Neural progenitor cell (in vitro differentiated cells): Measurements from ENCODE around the gene MYO1B. TPM values are rescaled to one million over a fixed set of nuclear protein-coding genes. Genes with fewer than 3 reads are reported as not detected.

Source experiments
- DNase-seq: peaks from one replicate; pipeline ENCODE4 v3.0.0-alpha.2; 2016; ENCODE audit warnings: low spot score
- H2AFZ ChIP-seq: fragments of 200-600 bp; sonication (generic); replicated peaks from 2 replicates; pipeline ENCODE4 v1.6.1; 2016; ENCODE audit warnings: antibody characterized with exemption
- H3F3A ChIP-seq: fragments of 200-600 bp; sonication (generic); 2 replicates; pipeline ENCODE4 v1.6.1; 2016; ENCODE audit warnings: antibody characterized with exemption, low read depth
- H3K27ac ChIP-seq: fragments of 200-600 bp; sonication (generic); 2 replicates; pipeline ENCODE4 v1.5.1; 2016; ENCODE audit warnings: mild to moderate bottlenecking
- H3K27me3 ChIP-seq: fragments of 200-600 bp; sonication (generic); 2 replicates; pipeline ENCODE4 v1.6.1; 2016; ENCODE audit warnings: mild to moderate bottlenecking, moderate library complexity
- H3K36me3 ChIP-seq: fragments of 200-600 bp; sonication (generic); 2 replicates; pipeline ENCODE4 v1.5.1; 2016
- H3K4me1 ChIP-seq: fragments of 200-600 bp; sonication (generic); 2 replicates; pipeline ENCODE4 v1.6.1; 2016; ENCODE audit warnings: mixed run types
- H3K4me2 ChIP-seq: fragments of 200-600 bp; sonication (generic); 2 replicates; pipeline ENCODE4 v1.6.1; 2016
- H3K4me3 ChIP-seq: fragments of 200-600 bp; sonication (generic); 2 replicates; pipeline ENCODE4 v1.5.1; 2016
- H3K79me2 ChIP-seq: fragments of 200-600 bp; sonication (generic); 2 replicates; pipeline ENCODE4 v1.6.1; 2016; ENCODE audit warnings: low read depth
- H3K9ac ChIP-seq: fragments of 200-600 bp; sonication (generic); 2 replicates; pipeline ENCODE4 v1.6.1; 2016
- H3K9me3 ChIP-seq: fragments of 200-600 bp; sonication (generic); 2 replicates; pipeline ENCODE4 v1.5.1; 2016; ENCODE audit warnings: low read depth
- H4K20me1 ChIP-seq: fragments of 200-600 bp; sonication (generic); 2 replicates; pipeline ENCODE4 v1.6.1; 2016; ENCODE audit warnings: low read depth
- H3K27ac Mint-ChIP-seq: 3 replicates; pipeline ENCODE4 v1.8.0; 2021; ENCODE audit warnings: mixed read lengths
- H3K27me3 Mint-ChIP-seq: 2 replicates; pipeline ENCODE4 v1.8.0; 2022; ENCODE audit warnings: low read depth, mild to moderate bottlenecking, inconsistent platforms, moderate library complexity, mixed read lengths; ENCODE audit not compliant: insufficient read depth
- H3K36me3 Mint-ChIP-seq: 3 replicates; pipeline ENCODE4 v1.8.0; 2021; ENCODE audit warnings: mixed read lengths
- H3K4me1 Mint-ChIP-seq: 3 replicates; pipeline ENCODE4 v1.8.0; 2021; ENCODE audit warnings: mixed read lengths
- H3K4me3 Mint-ChIP-seq: 3 replicates; pipeline ENCODE4 v1.8.0; 2021; ENCODE audit warnings: mild to moderate bottlenecking, moderate library complexity, mixed read lengths
- H3K9me3 Mint-ChIP-seq: 3 replicates; pipeline ENCODE4 v1.8.0; 2020; ENCODE audit warnings: mixed read lengths
- CTCF ChIP-seq: fragments of 200-600 bp; sonication (generic); IDR thresholded peaks from 2 replicates; pipeline ENCODE4 v1.5.1; 2017; ENCODE audit warnings: antibody characterized with exemption, mild to moderate bottlenecking
- EZH2 ChIP-seq: fragments of 200-600 bp; sonication (generic); IDR thresholded peaks from 2 replicates; pipeline ENCODE4 v1.6.1; 2017; ENCODE audit warnings: antibody characterized with exemption, mild to moderate bottlenecking, moderate library complexity
- EZH2phosphoT487 ChIP-seq: fragments of 200-600 bp; sonication (generic); IDR thresholded peaks from 2 replicates; pipeline ENCODE4 v1.6.1; 2017; ENCODE audit warnings: antibody characterized with exemption
- total RNA-seq: library from RNA; depleted of rRNA; stranded (reverse); fragments of >200 nt; gene quantifications from 2 replicates; pipeline ENCODE4 v1.2.3, GENCODE V29; 2015; ENCODE audit warnings: low replicate concordance

MYO1B gene
- total RNA-seq, 1 donor from 2014 or later, result 88.0 TPM

- H3K9me3 ChIP-seq, result no peaks in the 10 kb centered on the region
- Mint-ChIP-seq H3K4me3 (no peak overlapping the region), H3K4me1 (no peaks in the 10 kb centered on the region), H3K27me3 (no peaks in the 10 kb centered on the region), H3K27ac (no peak overlapping the region), H3K9me3 (no peaks in the 10 kb centered on the region), H3K36me3 (peaks cover 46% of the 10 kb centered on the region)
- H3K9ac ChIP-seq, result no peak overlapping the region
- H3K4me2 ChIP-seq, result no peak overlapping the region
- no peaks in the 10 kb centered on the region for H3F3A ChIP-seq
- no peak for DNase-seq
- no peak overlapping the region for H3K4me3 ChIP-seq
- H3K27ac ChIP-seq, result no peak overlapping the region
- TF ChIP-seq EZH2 (no peak), EZH2phosphoT487 (no peak)
- no peaks in the 10 kb centered on the region for H3K27me3 ChIP-seq
- no peaks in the 10 kb centered on the region for H4K20me1 ChIP-seq
- H3K4me1 ChIP-seq, result no peaks in the 10 kb centered on the region
- H3K36me3 ChIP-seq, result peaks cover 17% of the 10 kb centered on the region
- no peaks in the 10 kb centered on the region for H3K79me2 ChIP-seq
- H2AFZ ChIP-seq, result no peak overlapping the region
Measured at GRCh38 chr2:191415101-191415500, 169.9 kb downstream of the MYO1B start.

- H3F3A ChIP-seq, result no peaks in the 10 kb centered on the region
- no peak overlapping the region for H3K27ac Mint-ChIP-seq
- H3K9me3 ChIP-seq, result no peaks in the 10 kb centered on the region
- no peak overlapping the region for H3K4me3 Mint-ChIP-seq
- no peaks in the 10 kb centered on the region for H3K79me2 ChIP-seq
- no peaks in the 10 kb centered on the region for H3K27me3 Mint-ChIP-seq
- peaks cover 17% of the 10 kb centered on the region for H3K36me3 ChIP-seq
- no peak overlapping the region for H3K27ac ChIP-seq
- H3K9ac ChIP-seq, result no peak overlapping the region
- no peaks in the 10 kb centered on the region for H3K9me3 Mint-ChIP-seq
- no peaks in the 10 kb centered on the region for H4K20me1 ChIP-seq
- no peak overlapping the region for H3K4me2 ChIP-seq
- no peak overlapping the region for H2AFZ ChIP-seq
- TF ChIP-seq CTCF (no peak), EZH2 (no peak), EZH2phosphoT487 (no peak)
- no peaks in the 10 kb centered on the region for H3K4me1 ChIP-seq
- H3K27me3 ChIP-seq, result no peaks in the 10 kb centered on the region
- H3K4me3 ChIP-seq, result no peak overlapping the region
- H3K36me3 Mint-ChIP-seq, result peaks cover 44% of the 10 kb centered on the region
- no peaks in the 10 kb centered on the region for H3K4me1 Mint-ChIP-seq
- no peak for DNase-seq
Measured at GRCh38 chr2:191415858-191416257, 170.7 kb downstream of the MYO1B start.

- Mint-ChIP-seq H3K9me3 (no peaks in the 10 kb centered on the region), H3K27me3 (no peaks in the 10 kb centered on the region), H3K36me3 (peaks cover 36% of the 10 kb centered on the region), H3K27ac (no peak overlapping the region), H3K4me1 (no peaks in the 10 kb centered on the region), H3K4me3 (no peak overlapping the region)
- H3K9me3 ChIP-seq, result no peaks in the 10 kb centered on the region
- H3K27ac ChIP-seq, result no peak overlapping the region
- H3K36me3 ChIP-seq, result peaks cover 17% of the 10 kb centered on the region
- H2AFZ ChIP-seq, result no peak overlapping the region
- H3F3A ChIP-seq, result no peaks in the 10 kb centered on the region
- H3K9ac ChIP-seq, result no peak overlapping the region
- no peak overlapping the region for H3K4me3 ChIP-seq
- TF ChIP-seq EZH2 (no peak), CTCF (no peak), EZH2phosphoT487 (no peak)
- no peaks in the 10 kb centered on the region for H4K20me1 ChIP-seq
- H3K27me3 ChIP-seq, result no peaks in the 10 kb centered on the region
- no peak for DNase-seq
- H3K4me1 ChIP-seq, result no peaks in the 10 kb centered on the region
- H3K4me2 ChIP-seq, result no peak overlapping the region
- no peaks in the 10 kb centered on the region for H3K79me2 ChIP-seq
Measured at GRCh38 chr2:191417746-191418145, 172.5 kb downstream of the MYO1B start.

DNA sequence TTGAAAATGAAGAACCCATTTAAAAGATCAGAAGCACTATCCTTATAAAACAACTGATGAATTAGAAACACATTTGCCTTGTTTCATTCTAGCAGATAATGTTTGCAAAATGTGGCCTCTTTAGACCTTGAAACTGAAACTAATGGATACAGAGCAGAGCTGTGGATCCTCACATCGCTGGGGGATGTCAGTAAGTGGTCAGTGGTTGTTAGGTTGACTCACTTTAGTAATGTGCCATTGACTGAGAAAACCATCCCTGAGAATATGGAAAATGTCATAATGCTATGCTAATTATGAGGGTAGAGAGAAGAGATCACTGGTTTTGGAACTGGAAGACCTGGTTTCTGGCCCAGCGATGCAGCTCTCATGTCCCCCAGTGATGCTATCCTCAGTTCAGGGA, 176.7 kb downstream of the MYO1B start:
- H3K9me3 Mint-ChIP-seq, result no peaks in the 10 kb centered on the region
- H3K9me3 ChIP-seq, result no peaks in the 10 kb centered on the region
- no peaks in the 10 kb centered on the region for H3K79me2 ChIP-seq
- peaks cover 34% of the 10 kb centered on the region for H3K36me3 Mint-ChIP-seq
- H3K4me3 Mint-ChIP-seq, result no peak overlapping the region
- H3K4me3 ChIP-seq, result no peak overlapping the region
- no peak for TF ChIP-seq EZH2
- no peak for TF ChIP-seq CTCF
- no peaks in the 10 kb centered on the region for H4K20me1 ChIP-seq
- no peak for DNase-seq
- H3K36me3 ChIP-seq, result no peaks in the 10 kb centered on the region
- no peak overlapping the region for H3K9ac ChIP-seq
- no peaks in the 10 kb centered on the region for H3K27me3 ChIP-seq
- no peak overlapping the region for H2AFZ ChIP-seq
- no peak overlapping the region for H3K27ac ChIP-seq
- H3K4me1 Mint-ChIP-seq, result no peaks in the 10 kb centered on the region
- no peaks in the 10 kb centered on the region for H3K27me3 Mint-ChIP-seq
- no peak overlapping the region for H3K4me2 ChIP-seq
- no peak overlapping the region for H3K27ac Mint-ChIP-seq
- H3K4me1 ChIP-seq, result no peaks in the 10 kb centered on the region
- no peaks in the 10 kb centered on the region for H3F3A ChIP-seq
